ENCODE data around the gene IFIT1. TPM values are rescaled to one million over a fixed set of nuclear protein-coding genes. Genes with fewer than 3 reads are reported as not detected.

IFIT1 gene
- polyA plus RNA-seq, 1 donor (not counting 4 experiments of a cell fraction or from before 2014, with no cell fraction given), result 140 TPM

- H3K9me3 ChIP-seq (ENCODE audit: control insufficient read depth, low read depth, low read length), result no peaks in the 10 kb centered on the region
- no peaks in the 10 kb centered on the region for H3K27me3 ChIP-seq (ENCODE audit: control insufficient read depth, extremely low read depth, insufficient read depth, low read length)
- H2AFZ ChIP-seq (ENCODE audit: control insufficient read depth, low read length), result no peak overlapping the region
- H3K4me2 ChIP-seq (ENCODE audit: control insufficient read depth, extremely low read depth, insufficient read depth, low read depth, low read length), result no peak overlapping the region
- DNase-seq (ENCODE audit: low read depth, low spot score), result no peak
- no peaks in the 10 kb centered on the region for H3K9me1 ChIP-seq (ENCODE audit: control insufficient read depth, extremely low read depth, insufficient read depth, low read length)
- TF ChIP-seq, protein P1, sequence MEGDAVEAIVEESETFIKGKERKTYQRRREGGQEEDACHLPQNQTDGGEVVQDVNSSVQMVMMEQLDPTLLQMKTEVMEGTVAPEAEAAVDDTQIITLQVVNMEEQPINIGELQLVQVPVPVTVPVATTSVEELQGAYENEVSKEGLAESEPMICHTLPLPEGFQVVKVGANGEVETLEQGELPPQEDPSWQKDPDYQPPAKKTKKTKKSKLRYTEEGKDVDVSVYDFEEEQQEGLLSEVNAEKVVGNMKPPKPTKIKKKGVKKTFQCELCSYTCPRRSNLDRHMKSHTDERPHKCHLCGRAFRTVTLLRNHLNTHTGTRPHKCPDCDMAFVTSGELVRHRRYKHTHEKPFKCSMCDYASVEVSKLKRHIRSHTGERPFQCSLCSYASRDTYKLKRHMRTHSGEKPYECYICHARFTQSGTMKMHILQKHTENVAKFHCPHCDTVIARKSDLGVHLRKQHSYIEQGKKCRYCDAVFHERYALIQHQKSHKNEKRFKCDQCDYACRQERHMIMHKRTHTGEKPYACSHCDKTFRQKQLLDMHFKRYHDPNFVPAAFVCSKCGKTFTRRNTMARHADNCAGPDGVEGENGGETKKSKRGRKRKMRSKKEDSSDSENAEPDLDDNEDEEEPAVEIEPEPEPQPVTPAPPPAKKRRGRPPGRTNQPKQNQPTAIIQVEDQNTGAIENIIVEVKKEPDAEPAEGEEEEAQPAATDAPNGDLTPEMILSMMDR (optimal IDR thresholded peaks at IDR 0.05 in 1 of 3, IDR thresholded peaks at IDR 0.05 in 1 of 3, conservative IDR thresholded peaks at IDR 0.05 in 1 of 3; ENCODE audit: extremely low read depth in 1 of 3, insufficient read depth in 2 of 3, low read length in 3 of 3), result no peak
- TF ChIP-seq EZH2 (IDR thresholded peaks at IDR 0.05; ENCODE audit: low read length), result no peak
- no peaks in the 10 kb centered on the region for H3K79me2 ChIP-seq (ENCODE audit: control insufficient read depth, insufficient read depth, low read length)
- no peak overlapping the region for H3K27ac ChIP-seq (ENCODE audit: control insufficient read depth, insufficient read depth, low read length)
- H3K9ac ChIP-seq (ENCODE audit: control insufficient read depth, extremely low read depth, insufficient read depth, low read length), result no peak overlapping the region
- FAIRE-seq, result no peak
- H4K20me1 ChIP-seq (ENCODE audit: control insufficient read depth, extremely low read depth, insufficient read depth, low read length), result no peaks in the 10 kb centered on the region
- dilution Hi-C loops (cut with MboI; ENCODE audit: extremely low pct_ligation_motif_present, low sequenced_read_pairs), result no loop called here
- no peak overlapping the region for H3K4me3 ChIP-seq (ENCODE audit: control insufficient read depth in 2 of 3, extremely low read depth in 1 of 3, insufficient read depth in 2 of 3, low read depth in 1 of 3, low read length in 3 of 3)
- H3K4me1 ChIP-seq (ENCODE audit: control insufficient read depth, extremely low read depth, insufficient read depth, low read length), result no peaks in the 10 kb centered on the region
- H3K36me3 ChIP-seq (ENCODE audit: control insufficient read depth in 2 of 2, extremely low read depth in 1 of 2, insufficient read depth in 2 of 2, low read length in 2 of 2), result no peaks in the 10 kb centered on the region
Measured at GRCh38 chr10:89363729-89364442, 28.5 kb upstream of the IFIT1 start.

GRCh38 chr10:89364531-89364930, 27.9 kb upstream of the IFIT1 start:
- H3K4me1 ChIP-seq (ENCODE audit: control insufficient read depth, extremely low read depth, insufficient read depth, low read length), result no peaks in the 10 kb centered on the region
- dilution Hi-C loops (cut with MboI; ENCODE audit: extremely low pct_ligation_motif_present, low sequenced_read_pairs), result no loop called here

More at GRCh38 chr10:89364531-89364930, 27.9 kb upstream of the IFIT1 start:
- Histone ChIP-seq H2AFZ (ENCODE audit: control insufficient read depth, low read length) (no peak overlapping the region), H3K79me2 (ENCODE audit: control insufficient read depth, insufficient read depth, low read length) (no peaks in the 10 kb centered on the region), H3K9me3 (ENCODE audit: control insufficient read depth, low read depth, low read length) (no peaks in the 10 kb centered on the region), H3K4me3 (ENCODE audit: control insufficient read depth in 2 of 3, extremely low read depth in 1 of 3, insufficient read depth in 2 of 3, low read depth in 1 of 3, low read length in 3 of 3) (no peak overlapping the region), H3K36me3 (ENCODE audit: control insufficient read depth in 2 of 2, extremely low read depth in 1 of 2, insufficient read depth in 2 of 2, low read length in 2 of 2) (no peaks in the 10 kb centered on the region), H3K27ac (ENCODE audit: control insufficient read depth, insufficient read depth, low read length) (no peak overlapping the region), H3K27me3 (ENCODE audit: control insufficient read depth, extremely low read depth, insufficient read depth, low read length) (no peaks in the 10 kb centered on the region), H3K9me1 (ENCODE audit: control insufficient read depth, extremely low read depth, insufficient read depth, low read length) (no peaks in the 10 kb centered on the region), H3K4me2 (ENCODE audit: control insufficient read depth, extremely low read depth, insufficient read depth, low read depth, low read length) (no peak overlapping the region), H4K20me1 (ENCODE audit: control insufficient read depth, extremely low read depth, insufficient read depth, low read length) (no peaks in the 10 kb centered on the region), H3K9ac (ENCODE audit: control insufficient read depth, extremely low read depth, insufficient read depth, low read length) (no peak overlapping the region)
- TF ChIP-seq EZH2 (IDR thresholded peaks at IDR 0.05; ENCODE audit: low read length), result no peak
- TF ChIP-seq, protein P1 (optimal IDR thresholded peaks at IDR 0.05 in 1 of 3, IDR thresholded peaks at IDR 0.05 in 1 of 3, conservative IDR thresholded peaks at IDR 0.05 in 1 of 3; ENCODE audit: extremely low read depth in 1 of 3, insufficient read depth in 2 of 3, low read length in 3 of 3), result no peak
- DNase-seq (ENCODE audit: low read depth, low spot score) (no peak), FAIRE-seq (no peak)
